Upper lobe of right lung (tissue), 1 donor: ENCODE results near the gene UBQLN1. TPM values are rescaled to one million over a fixed set of nuclear protein-coding genes. Genes with fewer than 3 reads are reported as not detected.

ENCODE experiments used
- ATAC-seq: fragments of 200-7000 bp; cut with Tn5 transposase; one replicate; pipeline ENCODE4 v1.9.1; 2020; ENCODE audit warnings: mild to moderate bottlenecking, moderate library complexity
- DNase-seq: peaks from one replicate; pipeline ENCODE4 v3.0.0-alpha.2; 2020
- H3K27ac ChIP-seq: fragments of 200-600 bp; one replicate; pipeline ENCODE4 v1.8.0; 2022
- H3K27me3 ChIP-seq: fragments of 200-600 bp; one replicate; pipeline ENCODE4 v1.8.0; 2022; ENCODE audit warnings: mild to moderate bottlenecking
- H3K36me3 ChIP-seq: fragments of 200-600 bp; one replicate; pipeline ENCODE4 v1.8.0; 2022
- H3K4me1 ChIP-seq: fragments of 200-600 bp; one replicate; pipeline ENCODE4 v1.8.0; 2022
- H3K4me3 ChIP-seq: fragments of 200-600 bp; one replicate; pipeline ENCODE4 v1.8.0; 2022; ENCODE audit warnings: mild to moderate bottlenecking
- H3K9me3 ChIP-seq: fragments of 200-600 bp; one replicate; pipeline ENCODE4 v1.8.0; 2022
- CTCF ChIP-seq: fragments of 200-600 bp; IDR thresholded peaks from one replicate; pipeline ENCODE4 v1.8.0; 2022; ENCODE audit warnings: antibody characterized with exemption
- intact Hi-C: fragments of 100-400 bp; cut with DNase I; formaldehyde crosslinking; loops from one replicate; pipeline ENCODE4 v1.11.0; 2022
- total RNA-seq: library from RNA; stranded (reverse); fragmentation: NEBNext Ultra II Directional; extraction: Animal tissue kit (Norgen Biotek cat#: 25700); gene quantifications from one replicate; pipeline ENCODE4 v1.2.1, GENCODE V29; 2021
- donor health status: DM: no; HTN: yes; CAD: no; lungs with severe emphysema.

Gene UBQLN1
- total RNA-seq, 1 donor from 2014 or later, result 93.7 TPM

GRCh38 chr9:83701286-83701685, 6.5 kb downstream of the UBQLN1 start:
- no peaks in the 10 kb centered on the region for H3K36me3 ChIP-seq
- intact Hi-C loops, result no loop called here
- H3K9me3 ChIP-seq, result no peaks in the 10 kb centered on the region
- H3K27ac ChIP-seq, result no peak overlapping the region
- no peak overlapping the region for H3K4me3 ChIP-seq
- H3K27me3 ChIP-seq, result no peaks in the 10 kb centered on the region
- DNase-seq (no peak), ATAC-seq (no peak)
- no peak for TF ChIP-seq CTCF
- H3K4me1 ChIP-seq, result peaks cover 39% of the 10 kb centered on the region

- Histone ChIP-seq H3K4me1 (peaks cover 44% of the 10 kb centered on the region), H3K27ac (no peak overlapping the region), H3K9me3 (no peaks in the 10 kb centered on the region), H3K27me3 (no peaks in the 10 kb centered on the region), H3K4me3 (no peak overlapping the region), H3K36me3 (no peaks in the 10 kb centered on the region)
- DNase-seq, result no peak
- no peak for ATAC-seq
- intact Hi-C loops, result no loop called here
- no peak for TF ChIP-seq CTCF
These were observed 8.1 kb downstream of the UBQLN1 start for GRCh38 chr9:83699615-83700014.

GRCh38 chr9:83698976-83699585, 8.7 kb downstream of the UBQLN1 start:
- DNase-seq (no peak), ATAC-seq (no peak)
- Histone ChIP-seq H3K27me3 (no peaks in the 10 kb centered on the region), H3K27ac (no peak overlapping the region), H3K4me3 (no peak overlapping the region), H3K4me1 (peaks cover 47% of the 10 kb centered on the region), H3K36me3 (no peaks in the 10 kb centered on the region), H3K9me3 (no peaks in the 10 kb centered on the region)
- TF ChIP-seq CTCF, result no peak
- intact Hi-C loops, result no loop called here

GRCh38 chr9:83691492-83691891, 16.3 kb downstream of the UBQLN1 start:
- no peak for ATAC-seq
- DNase-seq, result no peak
- peaks cover 26% of the 10 kb centered on the region for H3K4me1 ChIP-seq
- H3K36me3 ChIP-seq, result no peaks in the 10 kb centered on the region
- TF ChIP-seq CTCF, result no peak
- H3K27me3 ChIP-seq, result no peaks in the 10 kb centered on the region
- intact Hi-C loops, result no loop called here
- H3K9me3 ChIP-seq, result no peaks in the 10 kb centered on the region
- H3K4me3 ChIP-seq, result no peak overlapping the region
- H3K27ac ChIP-seq, result no peak overlapping the region

GRCh38 chr9:83688921-83689320, 18.8 kb downstream of the UBQLN1 start:
- no peak overlapping the region for H3K27ac ChIP-seq
- TF ChIP-seq CTCF, result no peak
- peaks cover 6% of the 10 kb centered on the region for H3K4me1 ChIP-seq
- no peak overlapping the region for H3K4me3 ChIP-seq
- no peaks in the 10 kb centered on the region for H3K9me3 ChIP-seq
- DNase-seq (no peak), ATAC-seq (no peak)
- no peaks in the 10 kb centered on the region for H3K27me3 ChIP-seq
- H3K36me3 ChIP-seq, result no peaks in the 10 kb centered on the region
- intact Hi-C loops, result no loop called here

- peaks cover 61% of the 10 kb centered on the region for H3K36me3 ChIP-seq
- ATAC-seq (no peak), DNase-seq (no peak)
- H3K27me3 ChIP-seq, result no peaks in the 10 kb centered on the region
- intact Hi-C loops, result no loop called here
- H3K4me1 ChIP-seq, result no peaks in the 10 kb centered on the region
- TF ChIP-seq CTCF, result no peak
- H3K9me3 ChIP-seq, result no peaks in the 10 kb centered on the region
- no peak overlapping the region for H3K4me3 ChIP-seq
- H3K27ac ChIP-seq, result no peak overlapping the region
These were observed 26.3 kb downstream of the UBQLN1 start for GRCh38 chr9:83681490-83681889.
